ENCODE results near the gene CCDC192.

Gene CCDC192

GRCh38 chr5:127858116-127858784 is 155.1 kb downstream of the CCDC192 start:
- no peak overlapping the region for H3K4me3 ChIP-seq (ENCODE audit: low read length)
- no peaks in the 10 kb centered on the region for H3K27me3 ChIP-seq (ENCODE audit: control insufficient read depth, insufficient read depth, low read length)
- H3K9ac ChIP-seq (ENCODE audit: low read length), result no peak overlapping the region
- no peaks in the 10 kb centered on the region for H3K9me3 ChIP-seq (ENCODE audit: control insufficient read depth, low read depth, low read length)
- no peaks in the 10 kb centered on the region for H3K36me3 ChIP-seq (ENCODE audit: control insufficient read depth, low read depth, low read length)
- H3K4me1 ChIP-seq (ENCODE audit: control insufficient read depth, low read depth, low read length), result no peaks in the 10 kb centered on the region
- H3K27ac ChIP-seq (ENCODE audit: low read length), result no peak overlapping the region

GRCh38 chr5:127860291-127860690 is 157.1 kb downstream of the CCDC192 start:
- Histone ChIP-seq H3K27me3 (ENCODE audit: control insufficient read depth, insufficient read depth, low read length) (no peaks in the 10 kb centered on the region), H3K27ac (ENCODE audit: low read length) (no peak overlapping the region), H3K36me3 (ENCODE audit: control insufficient read depth, low read depth, low read length) (no peaks in the 10 kb centered on the region), H3K9me3 (ENCODE audit: control insufficient read depth, low read depth, low read length) (no peaks in the 10 kb centered on the region), H3K4me3 (ENCODE audit: low read length) (no peak overlapping the region), H3K9ac (ENCODE audit: low read length) (no peak overlapping the region), H3K4me1 (ENCODE audit: control insufficient read depth, low read depth, low read length) (no peaks in the 10 kb centered on the region)

DNA sequence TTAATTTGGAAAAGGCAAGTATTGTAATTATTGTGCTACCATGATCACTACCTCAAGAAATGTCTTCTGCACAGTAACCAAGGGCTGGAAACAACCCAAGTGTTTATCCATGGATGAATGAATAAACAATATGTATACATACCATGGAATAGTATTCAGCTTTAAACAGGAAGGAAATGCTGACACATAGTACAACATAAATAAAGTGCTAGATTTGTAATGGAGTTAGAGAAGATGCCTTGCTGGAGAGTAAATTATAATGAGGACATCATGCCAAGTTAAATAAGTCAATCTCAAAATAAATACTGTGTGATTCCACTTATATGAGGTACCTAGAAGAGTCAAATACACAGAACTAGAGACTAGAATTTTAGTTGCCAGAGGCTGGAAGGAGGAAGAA is 160.0 kb downstream of the CCDC192 start:
- no peaks in the 10 kb centered on the region for H3K36me3 ChIP-seq (ENCODE audit: control insufficient read depth, low read depth, low read length)
- no peak overlapping the region for H3K27ac ChIP-seq (ENCODE audit: low read length)
- H3K4me1 ChIP-seq (ENCODE audit: control insufficient read depth, low read depth, low read length), result no peaks in the 10 kb centered on the region
- H3K4me3 ChIP-seq (ENCODE audit: low read length), result no peak overlapping the region
- no peaks in the 10 kb centered on the region for H3K27me3 ChIP-seq (ENCODE audit: control insufficient read depth, insufficient read depth, low read length)
- no peaks in the 10 kb centered on the region for H3K9me3 ChIP-seq (ENCODE audit: control insufficient read depth, low read depth, low read length)
- no peak overlapping the region for H3K9ac ChIP-seq (ENCODE audit: low read length)

- Histone ChIP-seq H3K9me3 (ENCODE audit: control insufficient read depth, low read depth, low read length) (no peaks in the 10 kb centered on the region), H3K4me1 (ENCODE audit: control insufficient read depth, low read depth, low read length) (no peaks in the 10 kb centered on the region), H3K36me3 (ENCODE audit: control insufficient read depth, low read depth, low read length) (no peaks in the 10 kb centered on the region), H3K27ac (ENCODE audit: low read length) (no peak overlapping the region), H3K27me3 (ENCODE audit: control insufficient read depth, insufficient read depth, low read length) (no peaks in the 10 kb centered on the region), H3K4me3 (ENCODE audit: low read length) (no peak overlapping the region), H3K9ac (ENCODE audit: low read length) (no peak overlapping the region)
These were observed 160.6 kb downstream of the CCDC192 start for GRCh38 chr5:127863610-127864395.

DNA sequence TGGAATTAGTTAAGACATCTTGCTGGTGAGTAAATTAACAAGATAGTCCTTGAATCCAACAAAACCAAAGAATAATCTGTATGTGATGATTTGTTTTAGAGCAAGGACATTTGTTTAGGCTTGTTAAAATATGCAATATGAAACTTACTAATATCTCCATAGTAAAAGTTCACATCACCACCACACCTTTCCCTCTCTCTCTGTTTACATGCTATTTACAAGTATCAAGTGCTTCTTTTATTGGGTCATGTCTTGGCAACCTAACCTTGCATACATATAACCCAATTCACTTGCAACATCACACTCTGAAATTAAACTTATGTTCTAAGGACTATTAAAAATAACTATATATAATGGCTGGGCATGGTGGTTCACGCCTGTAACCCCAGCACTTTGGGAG is 161.3 kb downstream of the CCDC192 start:
- H3K9me3 ChIP-seq (ENCODE audit: control insufficient read depth, low read depth, low read length), result no peaks in the 10 kb centered on the region
- H3K27me3 ChIP-seq (ENCODE audit: control insufficient read depth, insufficient read depth, low read length), result no peaks in the 10 kb centered on the region
- H3K9ac ChIP-seq (ENCODE audit: low read length), result no peak overlapping the region
- H3K4me1 ChIP-seq (ENCODE audit: control insufficient read depth, low read depth, low read length), result no peaks in the 10 kb centered on the region
- no peaks in the 10 kb centered on the region for H3K36me3 ChIP-seq (ENCODE audit: control insufficient read depth, low read depth, low read length)
- H3K27ac ChIP-seq (ENCODE audit: low read length), result no peak overlapping the region
- H3K4me3 ChIP-seq (ENCODE audit: low read length), result no peak overlapping the region

DNA sequence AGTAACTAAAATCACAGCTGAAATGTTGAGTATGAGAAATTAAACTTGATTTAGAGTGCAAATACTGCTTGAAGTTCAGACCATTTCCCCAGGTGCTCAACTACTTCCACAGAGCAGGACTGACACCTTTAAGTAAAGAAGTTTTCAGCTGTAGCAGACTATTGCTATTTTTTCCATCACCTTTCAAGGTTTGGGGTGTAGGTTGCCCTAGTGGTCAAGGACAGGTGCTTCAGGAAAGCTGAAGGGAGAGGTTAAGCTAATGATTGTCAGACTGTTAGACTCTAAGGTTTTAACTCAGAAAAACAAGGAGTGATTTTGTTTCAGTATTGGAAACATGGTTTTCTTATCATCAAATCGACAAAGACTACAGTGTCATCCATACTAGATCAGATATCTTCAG is 162.1 kb downstream of the CCDC192 start:
- H3K9ac ChIP-seq (ENCODE audit: low read length), result no peak overlapping the region
- H3K27me3 ChIP-seq (ENCODE audit: control insufficient read depth, insufficient read depth, low read length), result no peaks in the 10 kb centered on the region
- H3K4me1 ChIP-seq (ENCODE audit: control insufficient read depth, low read depth, low read length), result no peaks in the 10 kb centered on the region
- H3K9me3 ChIP-seq (ENCODE audit: control insufficient read depth, low read depth, low read length), result no peaks in the 10 kb centered on the region
- H3K4me3 ChIP-seq (ENCODE audit: low read length), result no peak overlapping the region
- H3K36me3 ChIP-seq (ENCODE audit: control insufficient read depth, low read depth, low read length), result no peaks in the 10 kb centered on the region
- no peak overlapping the region for H3K27ac ChIP-seq (ENCODE audit: low read length)

DNA sequence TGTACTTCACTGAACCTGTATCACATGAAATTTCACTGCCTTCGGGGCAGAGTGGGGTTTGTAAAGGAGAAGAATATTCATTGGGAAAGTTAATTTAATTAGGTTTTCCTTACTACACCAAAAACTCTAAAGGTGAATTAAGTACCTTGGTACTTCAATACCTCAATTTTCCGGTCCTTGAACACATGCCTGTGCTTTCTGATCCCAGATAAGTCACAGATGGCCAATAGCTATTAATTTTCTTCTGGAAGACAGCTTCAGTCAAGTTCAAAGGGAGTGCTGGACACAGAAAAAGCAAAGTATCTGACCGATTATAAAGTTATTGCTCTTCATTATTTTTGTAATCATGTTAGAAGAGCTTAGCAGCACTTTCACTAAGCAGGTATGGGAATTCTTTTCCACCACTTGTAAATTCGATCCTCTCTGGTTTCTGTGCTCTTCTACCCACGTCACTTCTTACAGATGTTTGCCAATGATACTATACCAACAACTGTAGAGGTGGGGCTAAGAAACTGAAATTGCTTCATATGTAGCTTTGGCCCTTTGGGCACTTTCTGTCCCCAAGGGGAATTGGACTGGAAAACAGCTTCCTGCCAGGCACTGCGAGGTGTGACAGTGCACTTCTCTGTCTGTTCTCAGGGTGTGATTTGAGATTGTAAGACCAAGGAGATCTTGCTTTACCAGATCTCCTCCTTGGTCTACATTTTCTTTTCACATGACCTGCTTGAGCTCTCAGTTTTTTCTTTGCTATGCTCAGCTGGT is 164.0 kb downstream of the CCDC192 start:
- H3K27me3 ChIP-seq (ENCODE audit: control insufficient read depth, insufficient read depth, low read length), result no peaks in the 10 kb centered on the region
- H3K9me3 ChIP-seq (ENCODE audit: control insufficient read depth, low read depth, low read length), result no peaks in the 10 kb centered on the region
- H3K4me1 ChIP-seq (ENCODE audit: control insufficient read depth, low read depth, low read length), result no peaks in the 10 kb centered on the region
- H3K27ac ChIP-seq (ENCODE audit: low read length), result no peak overlapping the region
- H3K4me3 ChIP-seq (ENCODE audit: low read length), result no peak overlapping the region
- no peak overlapping the region for H3K9ac ChIP-seq (ENCODE audit: low read length)
- H3K36me3 ChIP-seq (ENCODE audit: control insufficient read depth, low read depth, low read length), result no peaks in the 10 kb centered on the region

- H3K27ac ChIP-seq (ENCODE audit: low read length), result no peak overlapping the region
- H3K4me3 ChIP-seq (ENCODE audit: low read length), result no peak overlapping the region
- H3K4me1 ChIP-seq (ENCODE audit: control insufficient read depth, low read depth, low read length), result peaks cover 3% of the 10 kb centered on the region
These were observed 167.7 kb downstream of the CCDC192 start for GRCh38 chr5:127870914-127871313.

GRCh38 chr5:127871503-127872153 is 168.4 kb downstream of the CCDC192 start:
- peaks cover 3% of the 10 kb centered on the region for H3K4me1 ChIP-seq (ENCODE audit: control insufficient read depth, low read depth, low read length)
- no peak overlapping the region for H3K9ac ChIP-seq (ENCODE audit: low read length)
- H3K4me3 ChIP-seq (ENCODE audit: low read length), result no peak overlapping the region
- H3K27ac ChIP-seq (ENCODE audit: low read length), result no peak overlapping the region
- no peaks in the 10 kb centered on the region for H3K27me3 ChIP-seq (ENCODE audit: control insufficient read depth, insufficient read depth, low read length)
- H3K36me3 ChIP-seq (ENCODE audit: control insufficient read depth, low read depth, low read length), result no peaks in the 10 kb centered on the region
- H3K9me3 ChIP-seq (ENCODE audit: control insufficient read depth, low read depth, low read length), result no peaks in the 10 kb centered on the region

More at GRCh38 chr5:127870914-127871313, 167.7 kb downstream of the CCDC192 start:
- Histone ChIP-seq H3K27me3 (ENCODE audit: control insufficient read depth, insufficient read depth, low read length) (no peaks in the 10 kb centered on the region), H3K9ac (ENCODE audit: low read length) (no peak overlapping the region), H3K9me3 (ENCODE audit: control insufficient read depth, low read depth, low read length) (no peaks in the 10 kb centered on the region), H3K36me3 (ENCODE audit: control insufficient read depth, low read depth, low read length) (no peaks in the 10 kb centered on the region)

- Histone ChIP-seq H3K4me1 (ENCODE audit: control insufficient read depth, low read depth, low read length) (peaks cover 3% of the 10 kb centered on the region), H3K27me3 (ENCODE audit: control insufficient read depth, insufficient read depth, low read length) (no peaks in the 10 kb centered on the region), H3K9ac (ENCODE audit: low read length) (no peak overlapping the region), H3K4me3 (ENCODE audit: low read length) (no peak overlapping the region), H3K36me3 (ENCODE audit: control insufficient read depth, low read depth, low read length) (no peaks in the 10 kb centered on the region), H3K9me3 (ENCODE audit: control insufficient read depth, low read depth, low read length) (no peaks in the 10 kb centered on the region), H3K27ac (ENCODE audit: low read length) (no peak overlapping the region)
These were observed 169.3 kb downstream of the CCDC192 start for GRCh38 chr5:127872494-127872893.
